Left renal cortex interstitium (tissue), 4 donors: ENCODE measurements around the gene FARS2. TPM values are rescaled to one million over a fixed set of nuclear protein-coding genes. Genes with fewer than 3 reads are reported as not detected.

Source experiments
- DNase-seq, 4 donors: peaks; one replicate each; pipeline ENCODE4 v3.0.0-alpha.2; 2013; ENCODE audit warnings: low read depth in 4 of 4, low spot score in 2 of 4, missing footprints in 1 of 4
- polyA plus RNA-seq, 4 donors: library from polyadenylated mRNA; unstranded; fragments of 120-200 nt; gene quantifications; one replicate each; pipeline ENCODE4 v1.2.1, GENCODE V29; 2013; ENCODE audit not compliant: insufficient read length in 4 of 4

The FARS2 gene
- polyA plus RNA-seq, 4 donors, result 20.4 to 23.0 (median 21.8) TPM

- DNase-seq, result no peak
Measured at GRCh38 chr6:5248302-5249098, 12.8 kb upstream of the FARS2 start.

GRCh38 chr6:5249451-5250122, 11.7 kb upstream of the FARS2 start:
- no peak for DNase-seq

GRCh38 chr6:5250451-5250850, 10.9 kb upstream of the FARS2 start:
- DNase-seq, result no peak

GRCh38 chr6:5250911-5251310, 10.4 kb upstream of the FARS2 start:
- DNase-seq, result no peak

GRCh38 chr6:5256952-5257351, 4.4 kb upstream of the FARS2 start:
- no peak for DNase-seq

GRCh38 chr6:5257400-5257799, 3.9 kb upstream of the FARS2 start:
- no peak for DNase-seq

GRCh38 chr6:5259428-5259827, 1.9 kb upstream of the FARS2 start:
- no peak for DNase-seq

- DNase-seq, result peak in 1 of 4 donors; percentile 48
Measured at GRCh38 chr6:5260111-5260620, 1.1 kb upstream of the FARS2 start.

- peak in 1 of 4 donors; percentile 27 for DNase-seq
Measured at GRCh38 chr6:5261545-5262109, 314 bp downstream of the FARS2 start.

- DNase-seq, result no peak
Measured at GRCh38 chr6:5266423-5266822, 5.1 kb downstream of the FARS2 start.

- no peak for DNase-seq
Measured at GRCh38 chr6:5270093-5270680, 8.9 kb downstream of the FARS2 start.

- no peak for DNase-seq
Measured at GRCh38 chr6:5271926-5272325, 10.6 kb downstream of the FARS2 start.

- no peak for DNase-seq
Measured at GRCh38 chr6:5274231-5274630, 12.9 kb downstream of the FARS2 start.

- no peak for DNase-seq
Measured at GRCh38 chr6:5275497-5275896, 14.2 kb downstream of the FARS2 start.

GRCh38 chr6:5276581-5276980, 15.3 kb downstream of the FARS2 start:
- no peak for DNase-seq

- DNase-seq, result no peak
Measured at GRCh38 chr6:5277589-5277988, 16.3 kb downstream of the FARS2 start.

GRCh38 chr6:5278047-5278446, 16.7 kb downstream of the FARS2 start:
- no peak for DNase-seq

- DNase-seq, result no peak
Measured at GRCh38 chr6:5278565-5279120, 17.3 kb downstream of the FARS2 start.

GRCh38 chr6:5279891-5280338, 18.6 kb downstream of the FARS2 start:
- no peak for DNase-seq

- DNase-seq, result no peak
Measured at GRCh38 chr6:5280920-5281319, 19.6 kb downstream of the FARS2 start.

GRCh38 chr6:5282191-5282623, 20.9 kb downstream of the FARS2 start:
- DNase-seq, result no peak
